Measurements from ENCODE around the gene TAAR5. TPM values are rescaled to one million over a fixed set of nuclear protein-coding genes. Genes with fewer than 3 reads are reported as not detected.

TAAR5 gene
- polyA plus RNA-seq, 1 donor (not counting 4 experiments of a cell fraction or from before 2014, with no cell fraction given): not detected

DNA sequence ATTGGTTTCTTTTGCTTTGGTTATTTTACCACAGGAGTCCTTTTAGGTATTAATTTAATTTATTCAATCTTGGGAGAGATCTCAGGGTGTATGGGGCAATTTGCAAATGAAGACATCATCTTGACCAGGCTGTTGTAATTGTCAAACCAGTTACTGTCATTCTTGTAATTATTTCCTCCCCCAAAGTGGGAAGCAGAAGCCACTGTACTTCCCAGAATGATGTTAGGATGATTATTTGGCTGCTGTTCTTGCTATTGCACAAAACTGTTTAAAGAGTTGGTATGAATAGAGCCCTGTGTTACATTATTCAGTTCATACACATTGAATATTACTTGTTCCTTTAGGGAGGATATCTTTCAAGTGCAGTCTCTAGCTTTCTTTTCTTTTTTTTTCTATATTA, 17.8 kb downstream of the TAAR5 start:
- Histone ChIP-seq H3K27ac (ENCODE audit: control insufficient read depth, insufficient read depth, low read length) (no peak overlapping the region), H4K20me1 (ENCODE audit: control insufficient read depth, extremely low read depth, insufficient read depth, low read length) (no peaks in the 10 kb centered on the region), H3K79me2 (ENCODE audit: control insufficient read depth, insufficient read depth, low read length) (no peaks in the 10 kb centered on the region), H2AFZ (ENCODE audit: control insufficient read depth, low read length) (no peak overlapping the region), H3K4me3 (ENCODE audit: control insufficient read depth in 2 of 3, extremely low read depth in 1 of 3, insufficient read depth in 2 of 3, low read depth in 1 of 3, low read length in 3 of 3) (no peak overlapping the region), H3K9me1 (ENCODE audit: control insufficient read depth, extremely low read depth, insufficient read depth, low read length) (no peaks in the 10 kb centered on the region), H3K4me2 (ENCODE audit: control insufficient read depth, extremely low read depth, insufficient read depth, low read depth, low read length) (no peak overlapping the region), H3K4me1 (ENCODE audit: control insufficient read depth, extremely low read depth, insufficient read depth, low read length) (no peaks in the 10 kb centered on the region), H3K9ac (ENCODE audit: control insufficient read depth, extremely low read depth, insufficient read depth, low read length) (no peak overlapping the region), H3K36me3 (ENCODE audit: control insufficient read depth in 2 of 2, extremely low read depth in 1 of 2, insufficient read depth in 2 of 2, low read length in 2 of 2) (no peaks in the 10 kb centered on the region), H3K9me3 (ENCODE audit: control insufficient read depth, low read depth, low read length) (no peaks in the 10 kb centered on the region), H3K27me3 (ENCODE audit: control insufficient read depth, extremely low read depth, insufficient read depth, low read length) (peaks cover 2% of the 10 kb centered on the region)
- dilution Hi-C loops (cut with MboI; ENCODE audit: extremely low pct_ligation_motif_present, low sequenced_read_pairs): no loop called here
- FAIRE-seq (no peak), DNase-seq (ENCODE audit: low read depth, low spot score) (no peak)
- TF ChIP-seq EZH2 (IDR thresholded peaks at IDR 0.05; ENCODE audit: low read length): no peak
- TF ChIP-seq, protein P1, sequence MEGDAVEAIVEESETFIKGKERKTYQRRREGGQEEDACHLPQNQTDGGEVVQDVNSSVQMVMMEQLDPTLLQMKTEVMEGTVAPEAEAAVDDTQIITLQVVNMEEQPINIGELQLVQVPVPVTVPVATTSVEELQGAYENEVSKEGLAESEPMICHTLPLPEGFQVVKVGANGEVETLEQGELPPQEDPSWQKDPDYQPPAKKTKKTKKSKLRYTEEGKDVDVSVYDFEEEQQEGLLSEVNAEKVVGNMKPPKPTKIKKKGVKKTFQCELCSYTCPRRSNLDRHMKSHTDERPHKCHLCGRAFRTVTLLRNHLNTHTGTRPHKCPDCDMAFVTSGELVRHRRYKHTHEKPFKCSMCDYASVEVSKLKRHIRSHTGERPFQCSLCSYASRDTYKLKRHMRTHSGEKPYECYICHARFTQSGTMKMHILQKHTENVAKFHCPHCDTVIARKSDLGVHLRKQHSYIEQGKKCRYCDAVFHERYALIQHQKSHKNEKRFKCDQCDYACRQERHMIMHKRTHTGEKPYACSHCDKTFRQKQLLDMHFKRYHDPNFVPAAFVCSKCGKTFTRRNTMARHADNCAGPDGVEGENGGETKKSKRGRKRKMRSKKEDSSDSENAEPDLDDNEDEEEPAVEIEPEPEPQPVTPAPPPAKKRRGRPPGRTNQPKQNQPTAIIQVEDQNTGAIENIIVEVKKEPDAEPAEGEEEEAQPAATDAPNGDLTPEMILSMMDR (optimal IDR thresholded peaks at IDR 0.05 in 1 of 3, IDR thresholded peaks at IDR 0.05 in 1 of 3, conservative IDR thresholded peaks at IDR 0.05 in 1 of 3; ENCODE audit: extremely low read depth in 1 of 3, insufficient read depth in 2 of 3, low read length in 3 of 3): no peak

DNA sequence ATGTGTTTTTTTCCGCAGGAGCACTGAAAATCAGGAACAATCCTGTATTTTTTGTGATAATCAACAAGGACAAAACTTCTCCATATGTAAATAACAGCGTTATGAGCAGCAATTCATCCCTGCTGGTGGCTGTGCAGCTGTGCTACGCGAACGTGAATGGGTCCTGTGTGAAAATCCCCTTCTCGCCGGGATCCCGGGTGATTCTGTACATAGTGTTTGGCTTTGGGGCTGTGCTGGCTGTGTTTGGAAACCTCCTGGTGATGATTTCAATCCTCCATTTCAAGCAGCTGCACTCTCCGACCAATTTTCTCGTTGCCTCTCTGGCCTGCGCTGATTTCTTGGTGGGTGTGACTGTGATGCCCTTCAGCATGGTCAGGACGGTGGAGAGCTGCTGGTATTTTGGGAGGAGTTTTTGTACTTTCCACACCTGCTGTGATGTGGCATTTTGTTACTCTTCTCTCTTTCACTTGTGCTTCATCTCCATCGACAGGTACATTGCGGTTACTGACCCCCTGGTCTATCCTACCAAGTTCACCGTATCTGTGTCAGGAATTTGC, 19.2 kb downstream of the TAAR5 start, which contains the start of gene TAAR6:
TSS of gene TAAR6 (plus strand) at position 102 of the 557 bp plus-strand sequence. CDS start at position 102, 0 bp downstream.
- Histone ChIP-seq H3K36me3 (ENCODE audit: control insufficient read depth in 2 of 2, extremely low read depth in 1 of 2, insufficient read depth in 2 of 2, low read length in 2 of 2) (no peaks in the 10 kb centered on the region), H3K9ac (ENCODE audit: control insufficient read depth, extremely low read depth, insufficient read depth, low read length) (no peak within 1 kb of the TSS), H3K27ac (ENCODE audit: control insufficient read depth, insufficient read depth, low read length) (no peak within 1 kb of the TSS), H4K20me1 (ENCODE audit: control insufficient read depth, extremely low read depth, insufficient read depth, low read length) (no peaks in the 10 kb centered on the region), H3K79me2 (ENCODE audit: control insufficient read depth, insufficient read depth, low read length) (no peaks in the 10 kb centered on the region), H3K9me3 (ENCODE audit: control insufficient read depth, low read depth, low read length) (no peaks in the 10 kb centered on the region), H3K9me1 (ENCODE audit: control insufficient read depth, extremely low read depth, insufficient read depth, low read length) (no peaks in the 10 kb centered on the region), H3K27me3 (ENCODE audit: control insufficient read depth, extremely low read depth, insufficient read depth, low read length) (peaks cover 6% of the 10 kb centered on the region), H3K4me3 (ENCODE audit: control insufficient read depth in 2 of 3, extremely low read depth in 1 of 3, insufficient read depth in 2 of 3, low read depth in 1 of 3, low read length in 3 of 3) (no peak within 1 kb of the TSS), H3K4me2 (ENCODE audit: control insufficient read depth, extremely low read depth, insufficient read depth, low read depth, low read length) (no peak within 1 kb of the TSS), H2AFZ (ENCODE audit: control insufficient read depth, low read length) (no peak within 1 kb of the TSS), H3K4me1 (ENCODE audit: control insufficient read depth, extremely low read depth, insufficient read depth, low read length) (no peaks in the 10 kb centered on the region)
- TF ChIP-seq, protein P1 (optimal IDR thresholded peaks at IDR 0.05 in 1 of 3, IDR thresholded peaks at IDR 0.05 in 1 of 3, conservative IDR thresholded peaks at IDR 0.05 in 1 of 3; ENCODE audit: extremely low read depth in 1 of 3, insufficient read depth in 2 of 3, low read length in 3 of 3): no peak
- no peak for TF ChIP-seq EZH2 (IDR thresholded peaks at IDR 0.05; ENCODE audit: low read length)
- FAIRE-seq: no peak
- DNase-seq (ENCODE audit: low read depth, low spot score): no peak
- dilution Hi-C loops (cut with MboI; ENCODE audit: extremely low pct_ligation_motif_present, low sequenced_read_pairs): no loop called here
